ENCODE data around the gene BPTF.
A peak's percentile ranks its signal among the peaks of the same experiment; 100 is the strongest.
"Not testable (repeated sequence)": the region's sequence is repeated elsewhere in the genome, so short reads cannot be mapped to it uniquely, and the experiment has no call there.

Gene BPTF

DNA sequence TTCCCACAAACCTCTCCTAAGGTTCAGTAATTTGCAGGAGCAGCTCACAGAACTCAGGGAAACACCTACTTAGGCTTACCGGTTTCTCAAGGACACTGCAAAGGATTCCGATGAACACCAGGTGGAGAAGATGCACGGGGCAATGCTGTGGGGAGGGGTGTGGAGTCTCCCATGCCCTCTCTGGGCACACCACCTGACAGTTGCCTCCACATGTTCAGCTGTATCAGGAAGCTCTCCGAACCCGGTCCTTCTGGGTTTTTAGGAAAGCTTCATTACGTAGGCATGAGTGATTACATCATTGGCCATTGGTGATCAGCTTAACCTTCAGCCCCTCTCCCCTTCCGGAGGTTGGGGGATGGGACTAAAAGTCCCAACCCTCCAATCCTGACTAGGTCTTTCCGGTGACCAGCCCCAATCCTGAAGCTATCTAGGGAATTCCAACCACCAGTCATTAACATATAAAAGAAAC lies 149.3 kb downstream of the BPTF start:
- DNase-seq, result no peak

DNA sequence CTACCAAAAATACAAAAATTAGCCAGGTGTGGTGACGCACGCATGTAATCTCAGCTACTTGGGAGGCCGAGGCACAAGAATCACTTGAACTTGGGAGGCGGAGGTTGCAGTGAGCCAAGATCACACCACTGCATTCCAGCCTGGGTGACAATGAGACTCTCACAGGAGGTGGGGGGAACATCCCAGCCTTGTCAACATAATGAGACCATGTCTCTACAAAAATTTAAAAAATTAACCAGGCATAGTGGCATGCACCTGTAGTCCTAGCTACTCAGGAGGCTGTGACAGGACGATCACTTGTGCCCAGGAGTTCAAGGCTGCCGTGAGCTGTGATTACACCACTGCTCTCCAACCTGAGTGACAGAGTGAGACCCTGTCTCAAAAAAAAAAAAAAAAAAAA lies 151.0 kb downstream of the BPTF start:
- DNase-seq, result not testable (repeated sequence)

DNA sequence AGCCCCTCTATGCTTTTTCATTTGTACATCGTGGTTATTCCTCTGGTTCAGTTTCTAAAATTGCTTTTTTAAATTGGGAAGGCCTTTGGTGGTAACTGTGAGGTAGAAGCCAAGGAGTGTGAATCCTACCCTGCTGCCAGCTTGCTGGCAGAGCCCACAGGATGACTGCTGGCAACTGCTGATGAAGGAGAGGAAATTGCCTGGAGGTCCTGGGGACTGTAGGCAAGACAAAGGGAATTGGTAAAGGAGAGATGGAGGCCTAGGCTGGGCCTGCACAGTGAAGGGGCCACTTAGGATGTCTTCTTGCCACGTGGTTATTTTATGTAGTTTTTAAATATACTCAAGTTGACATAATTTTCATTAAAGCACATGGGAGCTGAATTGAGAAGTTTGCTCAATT lies 155.2 kb downstream of the BPTF start:
- DNase-seq, result no peak

DNA sequence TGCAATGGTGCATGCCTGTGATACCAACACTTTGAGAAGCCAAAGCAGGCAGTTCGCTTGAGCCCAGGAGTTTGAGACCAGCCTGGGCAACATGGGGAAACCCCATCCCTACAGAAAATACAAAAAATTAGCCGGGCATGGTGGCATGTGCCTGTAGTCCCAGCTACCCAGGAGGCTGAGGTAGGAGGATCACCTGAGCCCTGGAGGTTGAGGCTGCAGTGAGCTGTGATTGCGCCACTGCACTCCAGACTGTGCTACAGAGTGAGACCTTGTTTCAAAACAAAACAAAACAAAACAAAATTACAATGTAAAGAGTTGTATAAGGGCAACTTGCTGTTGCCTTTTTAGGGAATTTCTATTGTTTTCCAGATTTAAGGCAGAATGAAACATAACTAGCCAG lies 155.6 kb downstream of the BPTF start:
- DNase-seq, result not testable (repeated sequence)

DNA sequence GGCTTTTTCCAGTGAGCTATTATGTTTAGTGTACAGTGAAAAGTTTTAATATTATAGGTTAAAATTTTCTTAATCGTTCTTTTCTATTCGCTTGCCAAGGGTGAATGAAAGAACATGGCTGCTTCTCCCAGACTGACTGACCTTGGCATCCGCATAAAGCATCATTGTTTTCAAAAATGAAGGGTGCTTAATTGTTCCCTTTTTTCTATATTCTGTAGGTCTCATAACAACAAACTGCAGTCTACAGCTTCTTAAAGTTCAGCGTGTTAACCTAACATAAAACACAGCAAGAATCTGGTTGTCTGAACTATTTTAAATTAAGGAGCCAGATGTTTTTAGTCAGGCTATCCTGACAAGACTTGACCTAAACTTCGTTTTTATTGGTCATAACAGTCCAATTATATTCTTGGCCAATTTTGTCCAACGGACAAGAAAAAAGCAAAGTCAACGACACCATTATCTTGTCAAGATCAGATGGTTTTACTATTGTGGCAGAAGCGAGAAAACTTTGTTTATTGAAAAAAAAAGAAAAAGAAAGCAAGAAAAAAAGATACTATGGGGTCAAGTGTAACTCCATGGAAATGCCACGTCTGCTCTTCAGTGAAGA lies 156.8 kb downstream of the BPTF start:
- DNase-seq, result no peak

DNA sequence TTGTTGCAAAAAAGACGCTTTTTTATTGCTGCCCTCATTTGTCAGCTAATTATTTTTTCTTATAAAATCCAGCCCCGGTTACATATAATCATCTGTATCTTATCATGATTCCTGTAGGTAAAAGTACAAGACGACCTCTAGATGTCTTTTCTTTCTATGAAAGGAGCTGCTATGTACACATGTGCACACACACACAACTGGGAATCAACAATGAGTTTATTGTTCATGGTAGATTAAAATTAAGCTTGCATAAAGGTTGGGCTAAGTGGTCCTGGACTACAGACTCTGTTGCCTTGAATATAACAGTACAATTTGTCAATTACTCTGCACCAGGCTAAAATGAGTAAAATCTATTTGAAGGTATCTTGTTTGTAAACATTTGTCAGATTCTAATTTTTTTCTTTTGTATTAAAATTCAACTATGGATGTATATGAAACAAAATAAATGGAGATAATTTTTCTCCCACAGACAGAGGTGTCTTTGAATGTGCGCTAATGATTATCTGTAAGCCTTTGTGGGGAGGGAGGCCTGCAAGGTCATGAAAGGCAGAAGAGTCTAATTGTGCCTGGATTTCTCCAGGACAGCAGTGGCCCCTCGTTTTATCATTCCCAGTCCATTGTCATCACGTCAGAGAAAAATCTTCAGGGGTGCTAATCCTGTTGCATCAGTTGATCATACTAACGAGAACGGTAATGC lies 157.5 kb downstream of the BPTF start:
- no peak for DNase-seq

DNA sequence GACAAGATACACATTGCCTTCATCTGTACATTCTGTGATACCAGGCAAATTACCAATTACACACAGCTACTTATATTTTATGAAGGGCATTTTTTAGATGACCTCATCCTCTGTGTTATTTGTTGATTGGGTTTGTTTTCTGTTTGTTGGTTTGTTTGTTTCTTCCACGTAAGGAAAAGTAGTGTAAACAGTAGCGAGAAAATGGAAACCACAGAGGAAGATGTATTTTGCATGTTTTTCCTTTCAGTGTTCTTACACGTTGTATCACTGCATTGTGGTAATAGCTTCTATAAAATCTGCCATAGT lies 158.0 kb downstream of the BPTF start:
- no peak for DNase-seq

DNA sequence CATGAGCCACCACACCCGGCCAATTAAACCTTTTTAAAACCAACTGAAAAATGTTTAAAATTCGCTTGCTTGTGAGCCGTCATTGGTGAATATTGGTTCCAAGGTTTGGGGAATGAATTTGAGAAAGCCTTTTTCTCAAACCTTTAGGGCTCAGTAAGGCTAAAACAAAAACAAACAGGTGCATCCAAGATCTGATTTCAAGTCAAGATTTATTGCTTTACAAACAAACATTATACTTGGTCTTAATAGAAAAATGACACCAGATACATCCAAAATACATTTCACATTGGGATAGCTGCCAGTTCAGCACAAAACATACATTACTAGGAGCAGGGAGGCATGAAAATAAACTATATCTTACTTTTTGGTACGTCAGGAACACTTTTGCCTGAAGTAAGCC lies 165.6 kb downstream of the BPTF start:
- DNase-seq, result no peak

DNA sequence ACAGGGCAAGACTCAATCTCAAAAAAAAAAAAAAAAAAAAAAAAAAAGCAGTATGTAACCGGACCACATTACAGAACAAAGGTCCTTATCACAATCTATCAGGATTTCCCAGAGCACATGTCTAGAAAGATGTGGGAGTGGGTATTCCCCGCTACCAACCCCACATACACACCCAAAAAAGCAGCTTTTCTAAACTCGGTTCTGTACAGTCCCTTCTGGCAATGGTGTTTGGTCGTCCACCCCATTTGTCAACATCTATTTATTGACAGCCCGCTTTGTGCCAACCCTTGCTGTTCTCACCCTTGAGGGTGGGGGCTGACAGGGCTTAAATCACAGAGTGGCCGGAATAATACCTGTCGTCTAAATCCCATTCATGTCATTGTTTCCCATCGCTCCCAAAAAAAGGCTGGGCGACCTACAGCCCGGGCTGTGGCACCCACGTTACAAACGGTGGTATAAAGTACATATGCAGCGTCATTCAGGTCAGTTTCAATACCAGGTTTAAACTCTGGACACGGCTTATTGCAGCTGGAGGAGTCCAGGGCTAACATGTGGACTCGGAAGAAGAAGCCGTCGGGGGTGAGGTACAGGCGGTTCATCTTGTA lies 167.3 kb downstream of the BPTF start:
- peak in 1 of 2 donors; percentile 22 for DNase-seq

DNA sequence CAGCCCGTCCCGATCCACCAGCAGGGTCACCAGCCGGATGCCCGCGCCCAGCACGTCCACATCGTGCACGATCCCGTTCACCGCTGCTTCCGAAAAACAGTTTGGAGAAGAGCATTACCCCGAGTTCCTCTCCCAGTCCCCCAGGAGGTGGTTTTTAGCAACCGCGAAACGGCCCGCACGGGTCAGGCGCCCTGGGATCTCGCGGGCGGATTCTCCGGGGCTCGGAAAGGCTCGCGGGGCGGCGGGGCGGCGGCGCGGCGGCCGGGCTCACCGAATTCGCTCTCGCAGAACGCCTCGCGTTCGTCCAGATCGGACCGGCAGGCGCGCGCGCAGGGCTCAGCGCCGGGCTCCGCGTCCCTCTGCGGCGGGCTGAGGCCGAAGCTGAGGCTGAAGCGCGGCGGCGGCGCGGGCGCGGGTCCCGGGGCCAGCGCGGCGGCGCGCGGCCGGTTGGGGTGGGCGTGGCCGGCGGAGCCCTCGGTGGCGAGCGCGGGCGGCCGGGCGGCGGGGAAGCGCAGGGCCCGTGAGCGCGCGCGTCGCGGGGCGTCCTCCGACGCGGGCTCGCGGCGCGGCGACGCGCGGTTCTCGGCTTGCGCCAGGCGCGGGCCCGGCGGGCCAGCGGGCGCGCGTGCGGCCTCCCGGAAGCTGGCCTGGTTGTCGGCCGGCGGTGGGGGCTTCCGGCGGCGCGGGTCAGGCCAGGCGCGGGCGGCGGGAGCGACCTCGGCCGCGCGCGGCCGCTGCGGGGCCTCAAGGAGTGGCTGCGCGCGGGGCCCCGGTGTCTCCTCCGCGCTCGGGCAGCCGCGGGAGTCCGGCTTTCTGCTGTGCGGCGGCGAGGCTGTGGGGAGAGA lies 168.1 kb downstream of the BPTF start:
- peak; percentile 80 to 95 for DNase-seq

DNA sequence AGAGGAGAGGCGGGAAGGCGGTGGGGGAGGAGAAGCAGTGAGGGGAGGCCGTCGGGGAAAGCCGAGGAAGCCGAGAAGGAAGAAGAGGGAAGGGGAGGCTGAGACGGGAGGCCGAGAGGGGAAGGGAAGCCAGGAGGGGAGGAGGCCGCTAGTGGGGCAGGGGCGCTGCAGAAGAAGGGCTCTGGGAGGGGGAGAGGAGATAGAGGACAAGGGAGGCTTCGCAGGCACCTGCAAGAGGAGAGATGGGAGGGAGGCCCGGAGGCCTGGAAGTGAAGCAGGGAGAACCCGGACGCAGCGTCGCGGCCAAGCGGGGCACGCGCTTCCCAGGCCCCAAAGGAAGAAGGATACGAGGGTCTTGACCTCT lies 168.7 kb downstream of the BPTF start:
- no peak for DNase-seq

DNA sequence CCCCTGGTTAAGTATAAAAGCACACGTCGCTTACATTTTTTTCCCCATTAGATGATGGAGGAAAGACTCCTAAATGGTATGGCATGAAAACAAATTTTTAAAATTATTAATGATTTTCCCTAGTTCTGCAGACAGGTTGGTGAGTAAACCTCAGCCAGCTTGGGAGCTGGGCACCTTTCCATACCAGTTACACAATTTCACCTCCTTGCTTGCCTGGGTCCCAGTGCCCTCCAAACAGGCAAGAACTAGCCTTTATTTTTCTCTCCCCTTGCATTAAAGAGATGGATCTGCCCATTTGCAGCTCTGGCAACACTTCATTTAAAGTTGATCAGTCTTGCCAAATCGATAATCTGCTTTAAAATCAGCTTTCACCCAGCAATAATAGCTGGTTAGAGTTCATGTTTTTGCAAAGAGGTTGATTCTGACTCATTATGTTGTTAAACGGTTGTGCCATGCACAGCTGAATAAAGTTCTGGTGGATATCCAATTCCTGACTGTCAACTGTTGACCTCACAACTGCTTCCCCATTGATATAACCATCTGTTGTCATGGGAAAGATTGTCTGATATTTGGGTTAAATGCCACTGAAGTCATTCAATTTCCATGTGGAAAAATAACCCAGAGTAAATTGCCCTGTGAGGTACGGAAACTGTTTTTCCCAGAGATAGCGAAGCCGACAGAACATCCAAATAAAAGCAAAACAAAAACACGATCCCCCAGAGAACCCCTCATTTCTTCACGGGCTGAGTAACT lies 169.7 kb downstream of the BPTF start:
- DNase-seq, result peak; percentile 37 to 51

DNA sequence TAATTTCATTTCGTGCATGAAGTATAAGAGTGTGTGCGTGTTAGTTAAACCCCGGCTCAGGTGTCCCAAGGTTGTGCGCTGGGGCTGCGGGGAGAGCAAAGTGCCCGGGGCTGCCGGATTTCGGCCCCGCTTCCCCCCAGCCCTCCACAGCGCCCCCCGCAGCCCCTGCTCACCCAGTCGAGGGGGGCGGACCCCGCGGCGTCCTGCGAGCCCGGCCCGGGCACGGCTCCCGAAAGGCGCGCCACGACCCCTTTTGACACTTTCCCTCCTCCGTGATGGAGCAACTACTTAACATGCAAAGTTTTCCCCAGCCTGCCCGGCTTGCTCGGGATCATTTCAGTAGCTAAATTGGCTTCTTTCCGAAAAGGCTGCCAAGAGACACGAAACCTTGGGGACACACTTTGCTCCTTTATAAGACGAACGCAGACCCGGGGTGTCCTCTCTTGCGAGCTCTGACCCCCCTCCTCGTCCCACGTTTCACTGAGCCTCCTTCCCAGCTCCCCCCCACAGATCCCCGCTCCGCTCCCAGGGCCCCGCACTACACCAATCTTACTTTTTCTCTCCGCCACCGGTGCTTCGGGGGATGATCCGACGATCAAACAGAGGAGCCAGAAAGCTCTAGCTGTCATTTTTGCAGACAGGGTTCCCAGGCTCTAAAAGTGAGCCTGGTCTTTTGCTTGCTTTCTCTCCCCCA lies 170.4 kb downstream of the BPTF start:
- no peak for DNase-seq

DNA sequence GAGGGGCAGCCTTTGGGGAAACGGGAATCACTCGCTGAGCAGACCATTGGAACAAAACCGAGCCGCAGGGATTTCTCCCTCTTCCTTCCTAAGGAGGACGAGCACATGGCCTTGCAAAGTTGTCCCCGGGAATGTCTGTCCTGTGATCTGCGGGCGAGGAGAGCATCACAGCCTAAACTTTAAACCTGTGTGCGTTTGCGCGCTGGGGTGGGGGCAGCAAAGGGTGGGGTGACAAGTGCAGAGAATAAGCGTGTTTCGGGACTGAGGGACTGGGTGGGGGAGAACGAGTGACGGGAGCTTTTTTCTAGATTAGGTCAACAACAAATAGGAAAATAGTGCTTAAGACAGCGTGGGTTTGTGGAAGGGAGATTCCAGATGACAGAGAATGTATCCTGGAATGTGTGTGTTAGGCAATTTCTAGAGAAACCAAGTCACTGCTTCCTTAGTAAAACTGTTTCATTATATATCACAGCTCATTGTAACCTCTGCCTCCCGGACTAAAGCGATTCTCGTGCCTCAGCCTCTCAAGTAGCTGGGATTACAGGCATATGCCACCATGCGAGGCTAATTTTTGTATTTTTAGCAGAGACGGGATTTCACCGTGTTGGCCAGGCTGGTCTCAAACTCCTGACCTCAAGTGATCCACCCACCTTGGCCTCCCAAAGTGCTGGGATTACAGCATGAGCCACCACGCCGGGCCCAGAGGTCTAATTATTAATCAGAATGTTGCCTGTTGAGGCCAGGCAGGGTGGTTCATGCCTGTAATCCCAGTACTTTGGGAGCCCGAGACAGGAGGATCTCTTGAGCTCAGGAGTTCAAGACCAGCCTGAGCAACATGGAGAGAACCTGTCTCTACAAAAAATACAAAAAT lies 171.2 kb downstream of the BPTF start, which contains the start of gene C17orf58:
Gene C17orf58, minus strand, starts transcription at position 169 of the 871 bp plus-strand sequence. CDS start 271 bp downstream, outside the sequence.
- not testable (repeated sequence) for DNase-seq

DNA sequence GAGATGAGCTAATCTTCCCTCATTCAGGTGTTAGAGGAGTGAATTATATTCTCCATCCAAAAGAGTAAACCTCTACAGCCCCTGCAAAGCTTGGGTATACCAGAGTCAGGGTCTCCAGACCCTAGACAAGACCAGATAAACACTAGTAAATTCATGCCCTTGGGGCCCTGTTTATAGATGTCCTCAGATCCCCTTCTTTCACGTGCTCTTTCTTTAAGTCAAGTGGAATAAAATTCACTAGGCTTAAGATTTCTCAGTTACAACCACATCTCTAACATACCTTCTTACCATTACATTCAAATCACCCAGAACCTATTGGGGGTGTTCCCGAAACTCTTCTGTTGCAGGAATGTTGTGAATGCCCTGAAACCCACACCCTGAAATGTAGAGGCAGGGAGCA lies 173.2 kb downstream of the BPTF start:
- DNase-seq, result no peak

DNA sequence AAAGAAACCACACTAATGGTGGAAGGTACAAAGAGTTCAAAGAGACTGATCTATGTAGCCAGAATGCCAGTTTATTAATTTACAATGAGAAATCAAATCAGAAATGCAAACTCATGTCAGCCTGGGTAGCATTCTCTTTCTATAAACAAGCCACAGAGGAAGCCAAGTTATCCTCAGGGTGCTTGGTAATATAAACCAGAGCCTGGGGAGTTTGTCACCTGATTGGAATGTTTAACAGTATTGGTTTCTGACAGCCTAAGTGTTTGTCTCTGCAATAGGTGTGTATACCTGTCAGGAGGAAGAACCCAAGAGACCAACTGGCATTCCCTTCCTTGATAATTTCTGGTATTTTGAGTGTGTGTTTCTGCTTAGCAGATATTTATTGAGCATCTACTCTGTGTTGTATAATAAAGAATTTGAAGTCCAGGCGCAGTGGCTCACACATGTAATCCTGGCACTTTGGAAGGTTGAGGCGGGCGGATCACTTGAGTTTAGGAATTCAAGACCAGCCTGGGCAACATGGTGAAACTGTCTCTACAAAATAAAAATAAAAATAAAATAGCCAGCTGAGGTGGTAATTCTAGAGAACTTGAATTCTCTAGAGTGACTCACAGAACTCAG lies 174.1 kb downstream of the BPTF start:
- no peak for DNase-seq

DNA sequence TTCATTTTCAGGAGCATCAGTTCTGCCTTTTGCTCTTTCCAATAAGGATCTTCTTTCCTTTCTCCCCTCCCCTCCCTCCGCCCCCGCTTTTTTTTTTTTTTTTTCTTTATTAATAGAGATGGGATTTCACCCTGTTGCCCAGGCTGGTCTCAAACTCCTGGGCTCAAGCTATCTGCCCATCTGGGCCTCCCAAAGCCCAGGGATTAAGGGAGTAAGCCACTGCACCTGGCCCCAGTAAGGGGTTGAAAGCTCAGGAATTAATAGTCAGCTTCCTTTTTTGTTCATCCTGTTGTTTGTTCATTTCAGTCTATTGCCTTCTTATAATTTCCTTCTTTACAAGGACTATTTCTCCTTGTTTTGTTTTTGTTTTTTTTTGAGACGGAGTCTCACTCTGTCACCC lies 178.9 kb downstream of the BPTF start:
- no peak for DNase-seq

DNA sequence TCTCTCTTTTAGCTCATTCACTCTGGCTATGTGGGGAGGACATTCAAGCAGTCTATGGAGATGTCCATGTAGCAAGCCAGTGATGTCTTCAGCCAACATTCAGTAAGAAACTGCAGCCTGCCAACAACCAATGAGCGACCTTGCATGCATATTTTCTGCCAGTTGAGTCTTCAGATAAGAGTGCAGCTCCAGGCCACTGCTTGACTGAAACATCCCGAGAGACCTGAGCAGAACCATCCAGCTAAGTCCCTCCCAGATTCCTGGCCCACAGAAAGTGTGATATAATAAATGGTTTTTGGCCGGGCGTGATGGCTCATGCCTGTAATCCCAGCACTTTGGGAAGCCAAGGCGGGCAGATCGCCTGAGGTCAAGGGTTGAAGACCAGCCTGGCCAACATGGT lies 181.5 kb downstream of the BPTF start:
- DNase-seq, result no peak

DNA sequence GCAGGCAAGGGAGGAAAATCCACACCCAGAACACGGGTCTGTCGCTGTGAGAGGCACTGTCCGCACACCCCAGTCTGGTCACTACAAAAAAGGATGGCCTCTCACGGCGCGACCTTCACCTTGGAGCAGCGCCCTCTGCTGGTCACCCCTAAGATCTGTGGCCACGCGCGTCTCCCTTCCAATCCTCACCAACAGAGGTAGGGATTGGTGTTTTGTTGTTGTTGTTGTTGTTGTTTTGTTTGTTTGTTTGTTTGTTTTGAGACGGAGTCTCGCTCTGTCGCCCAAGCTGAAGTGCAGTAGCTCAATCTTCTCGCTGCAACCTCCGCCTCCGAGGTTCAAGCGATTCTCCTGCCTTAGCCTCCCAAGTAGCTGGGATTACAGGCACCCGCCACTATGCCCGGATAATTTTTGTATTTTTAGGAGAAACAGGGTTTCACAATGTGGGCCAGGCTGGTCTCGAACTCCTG lies 185.9 kb downstream of the BPTF start:
- peak; percentile 54 to 70 for DNase-seq

DNA sequence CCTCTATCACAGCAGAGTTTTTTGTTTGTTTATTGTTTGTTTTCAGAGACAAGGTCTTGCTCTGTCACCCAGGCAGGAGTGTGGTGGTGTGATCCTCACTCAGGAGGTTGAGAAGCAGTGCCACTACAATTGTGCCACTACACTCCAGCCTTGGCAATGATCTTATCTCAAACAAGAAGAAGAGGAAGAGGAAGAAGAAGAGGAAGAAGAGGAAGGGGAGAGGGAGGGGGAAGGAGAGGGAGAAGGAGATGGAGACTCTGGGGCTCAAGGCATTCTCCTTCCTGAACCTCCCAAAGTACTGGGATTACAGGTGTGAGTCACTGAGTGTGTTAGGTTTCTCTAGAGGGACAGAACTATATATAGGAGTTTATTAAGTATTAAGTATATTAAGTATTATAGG lies 188.1 kb downstream of the BPTF start:
- no peak for DNase-seq
